MM.1S (cell line): ENCODE measurements around the gene TLE3.

Experiments used
- DNase-seq: peaks from one replicate; pipeline ENCODE4 v3.0.0-alpha.2; 2015
- H2AFZ ChIP-seq: fragments of 300-600 bp; sonication (generic); 2 replicates; pipeline ENCODE4 v1.6.0; 2016; ENCODE audit warnings: antibody characterized with exemption, low read length
- H3F3A ChIP-seq: fragments of 300-600 bp; sonication (generic); 2 replicates; pipeline ENCODE4 v1.6.1; 2016; ENCODE audit warnings: mild to moderate bottlenecking, antibody characterized with exemption, low read length, moderate library complexity, mixed read lengths; ENCODE audit not compliant: insufficient read depth
- H3K27ac ChIP-seq: fragments of 300-600 bp; sonication (generic); 2 replicates; pipeline ENCODE4 v1.5.1; 2016; ENCODE audit warnings: mild to moderate bottlenecking, low read length
- H3K27me3 ChIP-seq: fragments of 300-600 bp; sonication (generic); replicated peaks from 2 replicates; pipeline ENCODE4 v1.6.0; 2016; ENCODE audit warnings: low read length; ENCODE audit not compliant: insufficient read depth
- H3K36me3 ChIP-seq: fragments of 300-600 bp; sonication (generic); replicated peaks from 2 replicates; pipeline ENCODE4 v1.6.1; 2016; ENCODE audit warnings: mild to moderate bottlenecking, low read length, mixed read lengths; ENCODE audit not compliant: insufficient read depth
- H3K4me1 ChIP-seq: fragments of 300-600 bp; sonication (generic); 2 replicates; pipeline ENCODE4 v1.6.1; 2016; ENCODE audit warnings: low read length, mixed read lengths
- H3K4me2 ChIP-seq: fragments of 300-600 bp; sonication (generic); 2 replicates; pipeline ENCODE4 v1.6.0; 2016; ENCODE audit warnings: low read depth, low read length
- H3K4me3 ChIP-seq: fragments of 300-600 bp; sonication (generic); 2 replicates; pipeline ENCODE4 v1.5.1; 2016; ENCODE audit warnings: low read length, mixed read lengths
- H3K79me2 ChIP-seq: fragments of 300-600 bp; sonication (generic); 2 replicates; pipeline ENCODE4 v1.6.1; 2016; ENCODE audit warnings: mixed run types, low read length, mixed read lengths
- H3K9ac ChIP-seq: fragments of 300-600 bp; sonication (generic); 2 replicates; pipeline ENCODE4 v1.6.1; 2016; ENCODE audit warnings: low read length, mixed read lengths
- H3K9me2 ChIP-seq: fragments of 300-600 bp; sonication (generic); replicated peaks from 2 replicates; pipeline ENCODE4 v1.6.1; 2016; ENCODE audit warnings: mild to moderate bottlenecking, low read length, mixed read lengths; ENCODE audit not compliant: insufficient read depth
- H3K9me3 ChIP-seq: fragments of 300-600 bp; sonication (generic); replicated peaks from 2 replicates; pipeline ENCODE4 v1.6.1; 2016; ENCODE audit warnings: mild to moderate bottlenecking, low read length, mixed read lengths; ENCODE audit not compliant: insufficient read depth
- H4K20me1 ChIP-seq: fragments of 300-600 bp; sonication (generic); 2 replicates; pipeline ENCODE4 v1.6.1; 2016; ENCODE audit warnings: mild to moderate bottlenecking, low read length, moderate library complexity, mixed read lengths; ENCODE audit not compliant: insufficient read depth
- EZH2 ChIP-seq: fragments of 300-600 bp; sonication (generic); optimal IDR thresholded peaks from 2 replicates; pipeline ENCODE3; 2017; ENCODE audit warnings: low read depth, mild to moderate bottlenecking, antibody characterized with exemption, low read length, mixed read lengths
- EZH2phosphoT487 ChIP-seq: fragments of 300-600 bp; sonication (generic); IDR thresholded peaks from 2 replicates; pipeline ENCODE4 v1.6.1; 2018; ENCODE audit warnings: antibody characterized with exemption, low read length
- TF ChIP-seq, protein P1 (sequence below): fragments of 300-600 bp; sonication (generic); IDR thresholded peaks from 2 replicates; pipeline ENCODE4 v1.5.1; 2016; ENCODE audit warnings: antibody characterized with exemption, low read length, mixed read lengths

The TLE3 gene

DNA sequence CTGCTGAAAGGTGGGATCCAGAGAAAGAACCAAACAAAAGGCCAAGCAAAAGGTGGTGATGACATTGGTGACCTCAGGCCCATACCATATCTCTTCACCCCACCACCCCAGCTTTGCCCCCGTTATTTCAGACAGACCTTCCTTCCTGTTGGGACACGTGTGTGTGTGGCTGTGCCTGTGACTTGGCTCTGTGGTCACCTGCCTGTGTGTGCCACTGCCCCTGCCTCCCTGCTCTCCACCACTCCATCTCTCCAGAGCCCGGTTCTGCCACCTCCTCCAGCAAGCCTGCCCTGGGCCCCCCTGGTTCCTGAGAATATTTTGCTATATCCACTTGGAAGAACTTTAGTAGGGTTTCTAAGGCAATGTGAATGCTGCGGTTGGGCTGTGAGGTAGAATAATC is 28.6 kb upstream of the TLE3 start:
- H3K36me3 ChIP-seq = no peaks in the 10 kb centered on the region
- no peak for TF ChIP-seq EZH2
- no peak for TF ChIP-seq EZH2phosphoT487
- TF ChIP-seq, protein P1, sequence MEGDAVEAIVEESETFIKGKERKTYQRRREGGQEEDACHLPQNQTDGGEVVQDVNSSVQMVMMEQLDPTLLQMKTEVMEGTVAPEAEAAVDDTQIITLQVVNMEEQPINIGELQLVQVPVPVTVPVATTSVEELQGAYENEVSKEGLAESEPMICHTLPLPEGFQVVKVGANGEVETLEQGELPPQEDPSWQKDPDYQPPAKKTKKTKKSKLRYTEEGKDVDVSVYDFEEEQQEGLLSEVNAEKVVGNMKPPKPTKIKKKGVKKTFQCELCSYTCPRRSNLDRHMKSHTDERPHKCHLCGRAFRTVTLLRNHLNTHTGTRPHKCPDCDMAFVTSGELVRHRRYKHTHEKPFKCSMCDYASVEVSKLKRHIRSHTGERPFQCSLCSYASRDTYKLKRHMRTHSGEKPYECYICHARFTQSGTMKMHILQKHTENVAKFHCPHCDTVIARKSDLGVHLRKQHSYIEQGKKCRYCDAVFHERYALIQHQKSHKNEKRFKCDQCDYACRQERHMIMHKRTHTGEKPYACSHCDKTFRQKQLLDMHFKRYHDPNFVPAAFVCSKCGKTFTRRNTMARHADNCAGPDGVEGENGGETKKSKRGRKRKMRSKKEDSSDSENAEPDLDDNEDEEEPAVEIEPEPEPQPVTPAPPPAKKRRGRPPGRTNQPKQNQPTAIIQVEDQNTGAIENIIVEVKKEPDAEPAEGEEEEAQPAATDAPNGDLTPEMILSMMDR = no peak
- no peaks in the 10 kb centered on the region for H4K20me1 ChIP-seq
- no peaks in the 10 kb centered on the region for H3F3A ChIP-seq
- no peak overlapping the region for H3K27ac ChIP-seq
- no peaks in the 10 kb centered on the region for H3K79me2 ChIP-seq
- no peak overlapping the region for H2AFZ ChIP-seq
- H3K9me3 ChIP-seq = no peaks in the 10 kb centered on the region
- DNase-seq = no peak
- no peaks in the 10 kb centered on the region for H3K9me2 ChIP-seq
- H3K4me1 ChIP-seq = peaks cover 9% of the 10 kb centered on the region; the same call in 1 of the 2 replicates
- no peaks in the 10 kb centered on the region for H3K27me3 ChIP-seq
- H3K9ac ChIP-seq = no peak overlapping the region
- H3K4me3 ChIP-seq = no peak overlapping the region
- no peak overlapping the region for H3K4me2 ChIP-seq

DNA sequence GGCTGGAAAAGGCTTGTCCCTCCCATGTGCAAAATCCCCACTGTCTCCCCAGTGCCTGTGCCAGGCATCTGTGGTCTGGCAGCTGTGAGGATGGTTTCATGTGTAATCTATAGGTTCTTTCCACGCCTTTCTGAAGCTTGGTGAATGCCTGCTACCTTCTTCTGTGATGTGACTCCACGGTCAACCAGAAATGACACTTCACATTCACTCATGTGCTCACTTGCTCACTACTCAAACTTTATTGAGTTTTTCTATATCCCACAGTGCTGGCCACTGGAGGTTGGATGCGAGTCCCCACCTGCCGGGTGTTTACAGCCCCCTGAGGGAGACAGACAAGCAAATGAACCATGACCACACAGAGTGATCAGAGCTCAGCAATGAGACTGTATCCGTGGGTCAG is 27.9 kb upstream of the TLE3 start:
- Histone ChIP-seq H3K4me1 (peaks cover 9% of the 10 kb centered on the region; the same call in 1 of the 2 replicates), H2AFZ (no peak overlapping the region), H3K9ac (no peak overlapping the region), H4K20me1 (no peaks in the 10 kb centered on the region), H3K4me2 (no peak overlapping the region), H3K4me3 (no peak overlapping the region), H3K27ac (no peak overlapping the region), H3K79me2 (no peaks in the 10 kb centered on the region), H3K27me3 (no peaks in the 10 kb centered on the region), H3F3A (no peaks in the 10 kb centered on the region), H3K9me3 (no peaks in the 10 kb centered on the region), H3K36me3 (no peaks in the 10 kb centered on the region), H3K9me2 (no peaks in the 10 kb centered on the region)
- DNase-seq = peak; percentile 30
- TF ChIP-seq, protein P1 = no peak
- TF ChIP-seq EZH2phosphoT487 (no peak), EZH2 (no peak)

DNA sequence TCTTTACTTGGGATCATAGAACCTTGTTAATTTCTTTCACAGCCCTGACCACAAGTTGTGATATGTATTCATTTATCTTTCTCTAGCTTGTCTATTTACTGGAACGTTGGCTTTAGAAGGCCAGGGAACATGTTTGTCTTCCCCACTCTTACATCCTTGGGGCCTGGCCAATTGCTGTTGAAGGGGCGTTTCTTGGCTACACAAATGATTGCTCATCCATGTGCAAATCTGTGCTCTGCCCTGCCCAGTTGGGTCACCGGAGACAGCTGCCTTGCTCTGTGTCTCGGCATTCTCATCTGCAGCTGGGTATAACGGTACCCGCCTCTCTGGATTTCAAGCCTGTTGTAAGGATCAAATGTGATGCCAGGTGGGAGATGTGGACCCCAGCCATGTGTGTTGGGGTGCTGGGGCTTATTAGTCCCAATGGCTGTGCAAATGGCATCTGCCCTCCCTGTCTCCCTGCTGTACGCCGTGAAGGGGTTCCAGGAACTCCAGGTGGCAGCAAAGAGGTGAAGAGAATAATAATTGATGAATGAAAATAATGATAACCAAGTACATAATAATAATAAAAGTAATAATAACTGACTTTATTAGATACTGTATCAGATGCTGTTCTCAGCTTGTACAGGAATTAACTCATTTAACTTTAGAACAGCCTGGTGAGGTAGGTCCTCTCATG is 24.0 kb upstream of the TLE3 start:
- Histone ChIP-seq H3K9me2 (no peaks in the 10 kb centered on the region), H4K20me1 (no peaks in the 10 kb centered on the region), H3K79me2 (no peaks in the 10 kb centered on the region), H3K27me3 (no peaks in the 10 kb centered on the region), H3K4me2 (no peak overlapping the region), H3K4me3 (no peak overlapping the region), H3K9ac (no peak overlapping the region), H3K9me3 (no peaks in the 10 kb centered on the region), H3K27ac (no peak overlapping the region), H3F3A (no peaks in the 10 kb centered on the region), H3K36me3 (no peaks in the 10 kb centered on the region), H2AFZ (no peak overlapping the region), H3K4me1 (peaks cover 9% of the 10 kb centered on the region; the same call in 1 of the 2 replicates)
- TF ChIP-seq, protein P1 = no peak
- TF ChIP-seq EZH2 = no peak
- TF ChIP-seq EZH2phosphoT487 = no peak
- no peak for DNase-seq
